GM12874 (cell line): Measurements from ENCODE around the gene ARIH2.

Source experiments
- CTCF ChIP-seq: IDR thresholded peaks from 2 replicates; pipeline ENCODE4 v1.5.1; 2011; ENCODE audit warnings: low read depth, mild to moderate bottlenecking, control low read depth, low read length, moderate library complexity; ENCODE audit not compliant: insufficient read depth

Gene ARIH2

GRCh38 chr3:48962939-48963338 is 44.3 kb downstream of the ARIH2 start:
- TF ChIP-seq CTCF = no peak

- TF ChIP-seq CTCF = no peak
Observed at GRCh38 chr3:48963591-48963990, 44.9 kb downstream of the ARIH2 start.

DNA sequence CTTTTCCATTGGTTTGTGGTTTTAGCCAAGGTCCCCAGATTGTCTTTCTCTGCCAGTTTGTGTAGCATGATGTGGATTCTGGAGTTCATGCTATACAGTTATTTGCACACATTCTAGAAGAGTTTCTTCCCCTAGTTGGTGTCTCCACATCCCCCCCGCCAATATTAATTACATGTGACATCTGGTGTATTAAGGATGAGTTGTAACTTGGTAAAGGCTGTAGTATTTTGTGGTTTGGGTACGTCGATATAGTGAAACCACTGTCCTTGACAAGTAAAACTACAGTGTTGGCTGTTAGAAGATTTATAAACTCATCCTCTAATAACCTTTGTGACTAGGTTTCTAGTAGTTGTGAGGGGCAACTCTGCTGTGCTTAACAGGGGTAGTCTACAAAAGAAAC is 47.7 kb downstream of the ARIH2 start:
- no peak for TF ChIP-seq CTCF

DNA sequence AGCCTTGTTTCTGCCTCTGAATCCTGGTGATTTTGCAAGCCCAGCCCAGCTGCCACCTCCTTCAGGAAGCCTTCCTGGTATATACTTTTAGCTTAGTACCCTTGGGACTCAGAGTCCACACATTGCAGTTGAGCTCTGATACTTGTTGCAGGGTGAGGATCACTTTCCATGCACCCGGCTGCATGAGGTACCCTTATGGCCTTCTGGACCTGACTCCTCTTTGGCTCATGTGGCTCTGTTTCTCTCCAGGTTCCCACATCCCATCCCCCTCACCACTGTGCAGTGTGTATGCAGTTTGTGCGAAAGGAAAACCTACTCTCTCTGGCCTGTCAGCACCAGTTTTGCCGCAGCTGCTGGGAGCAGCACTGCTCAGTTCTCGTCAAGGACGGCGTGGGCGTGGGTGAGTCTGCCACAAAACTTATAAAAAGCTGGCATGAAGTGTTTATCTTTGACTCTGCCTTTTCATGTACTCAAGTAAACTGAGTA is 48.3 kb downstream of the ARIH2 start:
- TF ChIP-seq CTCF = no peak

- no peak for TF ChIP-seq CTCF
Observed at GRCh38 chr3:48970586-48970985, 51.9 kb downstream of the ARIH2 start.

- TF ChIP-seq CTCF = no peak
Observed at GRCh38 chr3:48974076-48974864, 55.6 kb downstream of the ARIH2 start.

DNA sequence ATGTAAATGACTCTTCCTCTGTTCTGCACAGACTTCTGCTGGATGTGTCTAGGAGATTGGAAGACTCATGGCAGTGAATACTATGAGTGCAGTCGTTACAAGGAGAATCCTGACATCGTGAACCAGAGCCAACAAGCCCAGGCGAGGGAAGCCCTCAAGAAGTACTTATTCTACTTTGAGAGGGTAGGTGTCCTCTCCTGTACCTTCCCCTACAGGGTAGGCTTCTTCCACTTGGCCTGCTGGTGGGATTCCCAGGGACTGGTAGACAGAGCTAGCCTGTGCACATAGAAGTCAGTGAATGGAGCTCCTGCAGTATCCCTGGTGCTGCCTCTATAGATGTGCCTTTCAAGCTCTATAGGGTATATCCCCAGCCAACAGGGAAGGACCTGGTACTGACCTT is 60.8 kb downstream of the ARIH2 start:
- TF ChIP-seq CTCF = no peak
